ENCODE results near the gene NRXN3. TPM values are rescaled to one million over a fixed set of nuclear protein-coding genes. Genes with fewer than 3 reads are reported as not detected.
A peak's percentile ranks its signal among the peaks of the same experiment; 100 is the strongest.

The NRXN3 gene
- polyA plus RNA-seq, 1 donor from 2014 or later: 110 TPM

DNA sequence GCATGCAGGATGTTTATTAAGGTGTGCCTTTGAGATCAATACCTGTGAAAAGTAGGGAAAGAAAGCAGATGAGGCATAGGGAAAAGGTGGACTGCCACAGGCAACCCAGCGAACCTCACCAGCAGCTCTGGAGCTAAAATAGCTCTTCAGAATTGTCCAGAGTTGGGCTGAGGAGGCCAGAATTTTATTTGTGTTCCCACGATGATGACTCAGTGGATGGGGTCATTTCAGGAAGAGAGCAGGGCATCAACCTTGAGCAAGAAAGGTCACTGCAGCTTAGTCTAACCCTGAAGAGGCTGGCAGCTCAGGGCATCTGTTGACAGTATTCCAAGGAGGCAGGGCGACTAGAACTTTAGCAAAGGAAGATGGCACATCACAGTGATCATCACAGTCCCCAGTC, 1345.0 kb downstream of the NRXN3 start:
- Histone ChIP-seq H3K9ac (ENCODE audit: low read length) (no peak overlapping the region), H3K79me2 (replicated peaks; ENCODE audit: insufficient read depth, low read length) (peaks cover 10% of the 10 kb centered on the region), H2AFZ (ENCODE audit: low read depth, low read length) (no peak overlapping the region), H3F3A (ENCODE audit: insufficient read depth, low read length, poor library complexity, severe bottlenecking) (peaks cover 13% of the 10 kb centered on the region), H3K9me2 (ENCODE audit: insufficient read depth, low read length) (no peaks in the 10 kb centered on the region), H3K4me3 (ENCODE audit: low read length) (no peak overlapping the region), H3K27ac (ENCODE audit: low read length) (peak overlapping the region; percentile 86), H3K36me3 (ENCODE audit: insufficient read depth, low read length) (no peaks in the 10 kb centered on the region), H4K20me1 (ENCODE audit: insufficient read depth) (no peaks in the 10 kb centered on the region), H3K9me3 (ENCODE audit: low read length) (no peaks in the 10 kb centered on the region), H3K27me3 (ENCODE audit: insufficient read depth, low read depth, low read length) (no peaks in the 10 kb centered on the region), H3K4me2 (ENCODE audit: low read length) (no peak overlapping the region)
- no peak for TF ChIP-seq TAF1 (IDR thresholded peaks at IDR 0.05; ENCODE audit: low read depth)
- no peak for TF ChIP-seq SMC3 (conservative IDR thresholded peaks at IDR 0.05; ENCODE audit: poor library complexity)
- TF ChIP-seq EZH2 (IDR thresholded peaks at IDR 0.05; ENCODE audit: borderline replicate concordance, insufficient read depth, low read length, poor library complexity, severe bottlenecking): no peak
- no peak for TF ChIP-seq MXI1 (conservative IDR thresholded peaks at IDR 0.05; ENCODE audit: poor library complexity, severe bottlenecking)
- no peak for TF ChIP-seq EP300 (conservative IDR thresholded peaks at IDR 0.05; ENCODE audit: poor library complexity, severe bottlenecking)
- TF ChIP-seq, protein P1, sequence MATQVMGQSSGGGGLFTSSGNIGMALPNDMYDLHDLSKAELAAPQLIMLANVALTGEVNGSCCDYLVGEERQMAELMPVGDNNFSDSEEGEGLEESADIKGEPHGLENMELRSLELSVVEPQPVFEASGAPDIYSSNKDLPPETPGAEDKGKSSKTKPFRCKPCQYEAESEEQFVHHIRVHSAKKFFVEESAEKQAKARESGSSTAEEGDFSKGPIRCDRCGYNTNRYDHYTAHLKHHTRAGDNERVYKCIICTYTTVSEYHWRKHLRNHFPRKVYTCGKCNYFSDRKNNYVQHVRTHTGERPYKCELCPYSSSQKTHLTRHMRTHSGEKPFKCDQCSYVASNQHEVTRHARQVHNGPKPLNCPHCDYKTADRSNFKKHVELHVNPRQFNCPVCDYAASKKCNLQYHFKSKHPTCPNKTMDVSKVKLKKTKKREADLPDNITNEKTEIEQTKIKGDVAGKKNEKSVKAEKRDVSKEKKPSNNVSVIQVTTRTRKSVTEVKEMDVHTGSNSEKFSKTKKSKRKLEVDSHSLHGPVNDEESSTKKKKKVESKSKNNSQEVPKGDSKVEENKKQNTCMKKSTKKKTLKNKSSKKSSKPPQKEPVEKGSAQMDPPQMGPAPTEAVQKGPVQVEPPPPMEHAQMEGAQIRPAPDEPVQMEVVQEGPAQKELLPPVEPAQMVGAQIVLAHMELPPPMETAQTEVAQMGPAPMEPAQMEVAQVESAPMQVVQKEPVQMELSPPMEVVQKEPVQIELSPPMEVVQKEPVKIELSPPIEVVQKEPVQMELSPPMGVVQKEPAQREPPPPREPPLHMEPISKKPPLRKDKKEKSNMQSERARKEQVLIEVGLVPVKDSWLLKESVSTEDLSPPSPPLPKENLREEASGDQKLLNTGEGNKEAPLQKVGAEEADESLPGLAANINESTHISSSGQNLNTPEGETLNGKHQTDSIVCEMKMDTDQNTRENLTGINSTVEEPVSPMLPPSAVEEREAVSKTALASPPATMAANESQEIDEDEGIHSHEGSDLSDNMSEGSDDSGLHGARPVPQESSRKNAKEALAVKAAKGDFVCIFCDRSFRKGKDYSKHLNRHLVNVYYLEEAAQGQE (IDR thresholded peaks at IDR 0.05; ENCODE audit: borderline replicate concordance): no peak
- TF ChIP-seq POLR2AphosphoS5 (IDR thresholded peaks at IDR 0.05): no peak
- no peak for TF ChIP-seq RAD21 (conservative IDR thresholded peaks at IDR 0.05)
- TF ChIP-seq, protein P2, sequence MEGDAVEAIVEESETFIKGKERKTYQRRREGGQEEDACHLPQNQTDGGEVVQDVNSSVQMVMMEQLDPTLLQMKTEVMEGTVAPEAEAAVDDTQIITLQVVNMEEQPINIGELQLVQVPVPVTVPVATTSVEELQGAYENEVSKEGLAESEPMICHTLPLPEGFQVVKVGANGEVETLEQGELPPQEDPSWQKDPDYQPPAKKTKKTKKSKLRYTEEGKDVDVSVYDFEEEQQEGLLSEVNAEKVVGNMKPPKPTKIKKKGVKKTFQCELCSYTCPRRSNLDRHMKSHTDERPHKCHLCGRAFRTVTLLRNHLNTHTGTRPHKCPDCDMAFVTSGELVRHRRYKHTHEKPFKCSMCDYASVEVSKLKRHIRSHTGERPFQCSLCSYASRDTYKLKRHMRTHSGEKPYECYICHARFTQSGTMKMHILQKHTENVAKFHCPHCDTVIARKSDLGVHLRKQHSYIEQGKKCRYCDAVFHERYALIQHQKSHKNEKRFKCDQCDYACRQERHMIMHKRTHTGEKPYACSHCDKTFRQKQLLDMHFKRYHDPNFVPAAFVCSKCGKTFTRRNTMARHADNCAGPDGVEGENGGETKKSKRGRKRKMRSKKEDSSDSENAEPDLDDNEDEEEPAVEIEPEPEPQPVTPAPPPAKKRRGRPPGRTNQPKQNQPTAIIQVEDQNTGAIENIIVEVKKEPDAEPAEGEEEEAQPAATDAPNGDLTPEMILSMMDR (IDR thresholded peaks at IDR 0.05; ENCODE audit: poor library complexity, severe bottlenecking): no peak

DNA sequence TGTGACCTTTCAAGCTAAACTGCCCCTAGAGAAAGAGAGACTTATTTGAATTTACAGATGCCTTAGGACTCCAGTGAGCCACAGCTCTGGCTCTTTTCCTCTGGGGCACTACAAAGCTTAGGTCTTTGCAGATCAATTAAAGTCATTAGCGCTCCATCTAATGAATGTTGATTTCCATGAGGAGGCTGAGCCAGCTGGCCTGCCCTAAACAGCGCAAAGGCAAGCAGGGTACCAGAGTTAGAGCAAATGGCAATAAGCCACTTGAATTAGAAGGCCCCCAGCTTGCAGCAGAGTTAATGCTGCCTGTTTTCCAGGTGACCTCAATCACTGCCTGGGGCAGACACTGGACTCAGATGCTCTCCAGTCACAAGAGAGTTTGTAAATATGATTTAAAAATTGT, 1345.8 kb downstream of the NRXN3 start:
- peaks cover 13% of the 10 kb centered on the region for H3F3A ChIP-seq (ENCODE audit: insufficient read depth, low read length, poor library complexity, severe bottlenecking)
- H2AFZ ChIP-seq (ENCODE audit: low read depth, low read length): no peak overlapping the region
- no peaks in the 10 kb centered on the region for H3K9me3 ChIP-seq (ENCODE audit: low read length)
- H3K27me3 ChIP-seq (ENCODE audit: insufficient read depth, low read depth, low read length): no peaks in the 10 kb centered on the region
- no peaks in the 10 kb centered on the region for H4K20me1 ChIP-seq (ENCODE audit: insufficient read depth)
- peak overlapping the region; percentile 9 for H3K4me3 ChIP-seq (ENCODE audit: low read length)
- no peaks in the 10 kb centered on the region for H3K36me3 ChIP-seq (ENCODE audit: insufficient read depth, low read length)
- peak overlapping the region; percentile 86 for H3K27ac ChIP-seq (ENCODE audit: low read length)
- H3K4me2 ChIP-seq (ENCODE audit: low read length): no peak overlapping the region
- TF ChIP-seq, protein P2 (IDR thresholded peaks at IDR 0.05; ENCODE audit: poor library complexity, severe bottlenecking): no peak
- TF ChIP-seq TAF1 (IDR thresholded peaks at IDR 0.05; ENCODE audit: low read depth) (no peak), EZH2 (IDR thresholded peaks at IDR 0.05; ENCODE audit: borderline replicate concordance, insufficient read depth, low read length, poor library complexity, severe bottlenecking) (no peak), POLR2AphosphoS5 (IDR thresholded peaks at IDR 0.05) (no peak), EP300 (conservative IDR thresholded peaks at IDR 0.05; ENCODE audit: poor library complexity, severe bottlenecking) (no peak), MXI1 (conservative IDR thresholded peaks at IDR 0.05; ENCODE audit: poor library complexity, severe bottlenecking) (no peak), SMC3 (conservative IDR thresholded peaks at IDR 0.05; ENCODE audit: poor library complexity) (no peak), RAD21 (conservative IDR thresholded peaks at IDR 0.05) (no peak)
- TF ChIP-seq, protein P1 (IDR thresholded peaks at IDR 0.05; ENCODE audit: borderline replicate concordance): no peak
- no peaks in the 10 kb centered on the region for H3K9me2 ChIP-seq (ENCODE audit: insufficient read depth, low read length)
- peaks cover 10% of the 10 kb centered on the region for H3K79me2 ChIP-seq (replicated peaks; ENCODE audit: insufficient read depth, low read length)
- H3K9ac ChIP-seq (ENCODE audit: low read length): peak overlapping the region; percentile 39
